Epithelial cell of esophagus (primary cell): Measurements from ENCODE around the gene AGTPBP1.
A peak's percentile ranks its signal among the peaks of the same experiment; 100 is the strongest.

ENCODE experiments used
- DNase-seq: peaks from one replicate; pipeline ENCODE4 v3.0.0; 2010; ENCODE audit warnings: low read depth
- H3K4me3 ChIP-seq: 2 replicates; pipeline ENCODE4 v1.5.1; 2011; ENCODE audit warnings: mild to moderate bottlenecking, low read length, control low read depth
- CTCF ChIP-seq: IDR thresholded peaks from 2 replicates; pipeline ENCODE4 v1.5.1; 2011; ENCODE audit warnings: low read depth, mild to moderate bottlenecking, low read length, control low read depth, inconsistent platforms; ENCODE audit not compliant: insufficient read depth; ENCODE audit errors: missing control alignments

AGTPBP1 gene

DNA sequence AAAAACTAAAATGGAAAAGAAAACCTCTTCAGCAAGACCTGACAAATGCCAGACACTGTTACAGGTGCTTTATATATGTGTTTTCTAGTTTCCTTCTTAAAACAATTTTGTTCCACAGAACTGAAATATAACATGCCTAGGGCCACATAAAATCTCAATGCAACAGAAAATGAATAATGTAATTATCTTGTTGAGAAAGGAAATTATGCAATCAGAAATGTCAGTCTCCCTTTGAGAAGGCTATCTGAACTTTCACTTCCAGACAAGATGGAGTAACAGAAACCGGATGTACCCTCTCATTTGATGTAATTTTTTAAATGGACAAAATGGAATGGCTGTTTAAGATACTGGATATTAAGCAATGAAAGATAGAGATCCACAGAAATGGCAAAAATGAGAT lies 79.2 kb downstream of the AGTPBP1 start:
- no peak for DNase-seq
- H3K4me3 ChIP-seq, result no peak overlapping the region
- TF ChIP-seq CTCF, result no peak

DNA sequence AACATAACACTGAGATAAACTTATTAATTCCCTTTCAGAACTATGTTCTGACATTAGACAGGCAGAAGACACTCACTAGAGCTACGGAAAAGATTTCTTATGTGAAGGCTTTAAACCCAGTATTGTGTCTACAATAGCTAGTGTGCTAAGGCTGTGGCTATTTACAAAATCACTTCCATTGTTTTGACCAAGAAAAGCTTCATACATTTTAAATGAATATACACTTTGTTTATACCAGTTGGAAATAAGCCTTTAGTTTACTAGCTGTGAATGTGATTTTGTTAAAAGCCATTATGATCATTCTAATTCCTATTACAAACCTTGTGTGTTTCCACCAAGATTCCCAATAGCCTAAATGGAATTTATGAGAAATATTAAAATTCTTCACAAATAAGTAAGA lies 83.0 kb downstream of the AGTPBP1 start:
- DNase-seq, result no peak
- H3K4me3 ChIP-seq, result no peak overlapping the region
- no peak for TF ChIP-seq CTCF

DNA sequence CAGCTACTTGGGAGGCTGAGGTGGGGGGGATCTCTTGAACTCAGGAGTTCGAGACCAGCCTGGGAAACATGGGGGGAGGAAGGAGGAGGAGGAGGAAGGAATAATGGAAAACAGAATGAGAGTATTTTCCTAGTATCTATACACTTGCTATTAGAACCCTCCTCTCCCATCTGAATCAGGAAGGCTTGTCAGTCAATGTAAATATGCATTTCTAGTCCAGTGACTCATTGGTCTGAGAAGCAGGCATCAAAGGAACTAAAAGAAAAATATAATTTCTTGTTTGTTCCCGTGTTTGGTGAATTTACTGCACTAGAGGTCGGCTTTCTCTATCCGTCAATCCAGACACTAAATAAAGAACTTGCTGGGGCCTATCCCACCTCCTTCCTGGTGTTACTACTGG lies 88.6 kb downstream of the AGTPBP1 start:
- no peak for TF ChIP-seq CTCF
- peak; percentile 7 for DNase-seq
- no peak overlapping the region for H3K4me3 ChIP-seq

GRCh38 chr9:85647571-85647970 lies 94.2 kb downstream of the AGTPBP1 start:
- TF ChIP-seq CTCF, result no peak
- no peak for DNase-seq
- H3K4me3 ChIP-seq, result no peak overlapping the region

GRCh38 chr9:85645909-85646627 lies 95.7 kb downstream of the AGTPBP1 start:
- DNase-seq, result no peak
- no peak overlapping the region for H3K4me3 ChIP-seq
- no peak for TF ChIP-seq CTCF

- DNase-seq, result no peak
- TF ChIP-seq CTCF, result no peak
- H3K4me3 ChIP-seq, result no peak overlapping the region
Observed at GRCh38 chr9:85640425-85640824, 101.3 kb downstream of the AGTPBP1 start.

DNA sequence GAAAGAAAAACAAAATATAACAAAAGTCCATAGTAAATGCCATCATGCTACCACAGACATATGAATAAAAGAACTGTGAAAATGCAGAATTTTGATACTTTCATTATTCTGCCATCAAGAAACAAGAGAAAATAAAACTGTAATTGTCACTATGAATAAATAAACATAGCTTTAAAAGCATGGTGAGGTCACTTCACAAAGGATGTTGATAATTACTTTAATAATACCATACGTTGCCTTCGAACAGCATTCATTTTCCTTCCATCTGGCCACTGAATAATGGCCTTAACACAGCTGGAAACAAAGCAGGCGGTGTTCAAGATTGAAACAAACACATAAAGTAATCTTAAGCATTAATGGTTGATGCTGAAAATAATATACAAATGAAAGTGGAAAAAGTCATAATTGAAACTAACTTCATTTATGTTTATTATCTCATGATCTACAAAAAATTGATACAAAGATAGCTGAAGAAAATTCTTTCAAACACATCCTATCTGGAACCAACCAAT lies 102.0 kb downstream of the AGTPBP1 start:
- no peak for TF ChIP-seq CTCF
- H3K4me3 ChIP-seq, result no peak overlapping the region
- no peak for DNase-seq
